Measurements from ENCODE around the gene SCRG1.

SCRG1 gene

GRCh38 chr4:173365359-173365996, 33.4 kb downstream of the SCRG1 start:
- no peak for DNase-seq (ENCODE audit: low read depth in 2 of 3, low spot score in 2 of 3)

DNA sequence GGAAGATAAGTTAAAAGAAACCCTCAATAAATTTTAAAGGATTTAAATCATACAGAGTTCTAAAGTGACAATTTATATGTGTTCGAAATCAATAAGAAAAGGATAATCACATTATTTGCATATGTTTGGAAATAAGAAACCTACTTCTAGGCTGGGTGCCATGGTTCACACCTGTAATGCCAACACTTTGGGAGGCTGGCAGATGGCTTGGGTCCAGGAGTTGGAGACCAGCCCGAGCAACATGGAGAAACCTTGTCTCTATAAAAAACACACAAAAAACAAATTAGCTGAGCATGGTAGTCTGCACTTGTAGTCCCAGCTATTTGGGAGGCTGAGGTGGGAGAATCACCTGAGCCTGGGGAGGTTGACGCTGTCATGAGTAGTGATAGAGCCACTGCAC, 36.2 kb downstream of the SCRG1 start:
- no peak for DNase-seq (ENCODE audit: low read depth in 2 of 3, low spot score in 2 of 3)

DNA sequence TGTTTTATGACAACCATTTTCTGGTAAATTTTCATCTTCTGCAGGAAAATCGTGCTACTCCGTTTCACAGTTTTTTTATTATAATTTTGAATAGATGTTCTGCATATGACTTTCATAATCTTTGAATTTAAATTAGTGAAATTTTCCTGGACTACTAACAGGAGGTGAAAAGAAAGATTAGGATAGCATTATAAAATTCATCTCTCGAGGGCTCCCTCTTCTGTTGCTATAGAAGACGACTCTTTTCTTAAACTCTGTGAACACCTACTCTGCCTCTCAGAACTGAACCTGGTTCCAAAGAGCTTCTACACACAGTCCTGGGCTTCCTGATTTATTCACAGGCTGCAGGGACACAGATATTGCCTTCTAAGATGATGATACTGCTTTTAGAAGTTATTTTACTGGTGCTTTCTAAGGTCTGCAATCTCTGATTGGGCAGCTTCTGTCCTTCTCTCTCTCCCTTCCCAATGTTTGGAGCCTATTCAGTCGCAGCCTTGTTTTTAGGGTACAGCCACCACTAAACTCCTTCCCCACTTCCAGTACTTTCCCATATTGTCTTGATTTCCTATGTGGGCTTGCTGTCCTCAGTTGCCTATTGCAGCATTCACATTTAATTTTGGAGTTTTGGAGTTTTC, 38.2 kb downstream of the SCRG1 start:
- no peak for DNase-seq (ENCODE audit: low read depth in 2 of 3, low spot score in 2 of 3)

DNA sequence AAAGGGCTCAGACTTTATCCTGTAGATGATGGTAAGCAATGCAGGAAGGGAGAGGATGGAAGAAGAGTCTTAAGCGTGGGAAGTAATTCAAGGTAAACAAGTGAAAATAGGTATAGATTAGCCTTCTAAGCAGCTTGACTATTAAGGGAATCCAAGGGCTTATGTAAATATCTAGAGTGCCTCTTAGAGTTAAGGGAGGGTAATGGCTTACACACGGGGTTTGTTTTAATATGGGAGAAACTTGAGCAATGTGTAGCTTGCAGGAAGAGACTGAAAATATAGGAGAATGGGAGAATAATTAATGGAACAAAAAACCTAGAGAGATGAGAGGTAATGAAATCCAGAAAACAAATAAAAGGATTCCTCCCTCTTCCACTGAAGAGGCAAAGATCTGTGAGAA, 41.0 kb downstream of the SCRG1 start:
- no peak for DNase-seq (ENCODE audit: low read depth in 2 of 3, low spot score in 2 of 3)

- DNase-seq (ENCODE audit: low read depth in 2 of 3, low spot score in 2 of 3): no peak
Observed at GRCh38 chr4:173347467-173347866, 51.4 kb downstream of the SCRG1 start.

GRCh38 chr4:173346074-173346473, 52.8 kb downstream of the SCRG1 start:
- DNase-seq (ENCODE audit: low read depth in 2 of 3, low spot score in 2 of 3): no peak

DNA sequence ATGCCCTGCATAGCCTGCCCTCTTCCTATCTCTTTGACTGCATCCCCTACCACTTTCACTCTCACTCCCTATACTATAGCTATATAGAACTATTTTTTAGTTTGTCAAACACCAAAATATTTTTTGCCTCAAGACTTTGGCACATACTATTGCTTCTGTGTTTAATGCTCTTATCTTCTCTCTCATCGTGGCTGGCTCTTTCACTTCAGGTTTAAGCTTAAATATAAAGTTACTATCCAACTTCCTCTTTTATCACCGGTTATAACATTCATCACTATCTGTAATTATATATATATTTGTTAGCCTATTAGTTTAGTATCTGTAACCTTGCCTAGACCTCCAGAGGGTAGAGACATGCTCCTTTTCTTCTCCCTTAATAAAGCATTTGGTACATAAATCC, 53.3 kb downstream of the SCRG1 start:
- DNase-seq (ENCODE audit: low read depth in 2 of 3, low spot score in 2 of 3): no peak

GRCh38 chr4:173343832-173344397, 55.0 kb downstream of the SCRG1 start:
- DNase-seq (ENCODE audit: low read depth in 2 of 3, low spot score in 2 of 3): no peak

DNA sequence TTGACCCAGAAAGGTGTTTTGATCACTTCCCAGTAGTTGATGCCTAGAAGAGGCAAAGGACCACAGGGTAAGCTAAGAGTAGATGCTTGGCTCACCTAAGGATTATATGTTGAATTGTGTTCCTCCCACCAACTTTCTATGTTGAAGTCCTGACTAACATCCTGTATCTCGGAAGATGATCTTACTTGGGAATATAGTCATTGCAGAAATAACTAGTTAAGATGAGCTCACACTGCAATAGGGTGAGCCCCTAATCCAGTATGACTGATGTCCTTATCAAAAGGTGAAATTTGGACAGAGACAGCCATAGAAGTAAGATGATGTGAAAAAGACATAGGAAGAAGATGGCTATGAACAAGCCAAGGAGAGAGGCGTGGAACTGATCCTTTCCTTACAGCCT, 61.5 kb downstream of the SCRG1 start:
- DNase-seq (ENCODE audit: low read depth in 2 of 3, low spot score in 2 of 3): no peak

- no peak for DNase-seq (ENCODE audit: low read depth in 2 of 3, low spot score in 2 of 3)
Observed at GRCh38 chr4:173334891-173335752, 63.8 kb downstream of the SCRG1 start.
